Effector memory CD8-positive, alpha-beta T cell (primary cell): Measurements from ENCODE around the gene SENP5.
A peak's percentile ranks its signal among the peaks of the same experiment; 100 is the strongest.
"Not testable (repeated sequence)": the region's sequence is repeated elsewhere in the genome, so short reads cannot be mapped to it uniquely, and the experiment has no call there.

Experiments used
- ATAC-seq: fragments of 150-1000 bp; cut with Tn5 transposase; replicated peaks from 2 replicates; pipeline ENCODE4 v1.10.0; 2021; ENCODE audit warnings: mild to moderate bottlenecking, moderate library complexity
- DNase-seq, 3 experiments: peaks; one replicate each; pipeline ENCODE4 v3.0.0; 2021
- H3K27ac Mint-ChIP-seq, 2 donors: one replicate each; pipeline ENCODE4 v1.8.0; 2022; ENCODE audit warnings: mild to moderate bottlenecking in 2 of 2, mixed read lengths in 2 of 2, moderate library complexity in 2 of 2
- H3K27me3 Mint-ChIP-seq, 2 donors: one replicate each; pipeline ENCODE4 v1.8.0; 2022; ENCODE audit warnings: mixed read lengths in 2 of 2
- H3K36me3 Mint-ChIP-seq: one replicate; pipeline ENCODE4 v1.8.0; 2022; ENCODE audit warnings: mild to moderate bottlenecking, moderate library complexity, mixed read lengths; ENCODE audit not compliant: insufficient read depth
- H3K4me1 Mint-ChIP-seq, 2 donors: one replicate each; pipeline ENCODE4 v1.8.0; 2022; ENCODE audit warnings: low read depth in 2 of 2, mixed read lengths in 2 of 2
- H3K4me3 Mint-ChIP-seq, 2 donors: one replicate each; pipeline ENCODE4 v1.8.0; 2022; ENCODE audit warnings: mild to moderate bottlenecking in 2 of 2, mixed read lengths in 2 of 2, moderate library complexity in 2 of 2
- H3K9me3 Mint-ChIP-seq, 2 donors: one replicate each; pipeline ENCODE4 v1.8.0; 2022; ENCODE audit warnings: mixed read lengths in 2 of 2
- total RNA-seq, 9 experiments: gene quantifications; one replicate each; lab custom pipeline; 2026; lab: John Stamatoyannopoulos, UW

Gene SENP5
- total RNA-seq = 104 to 151 (median 131) reads per million in 9 experiments

GRCh38 chr3:196867507-196868296, at the start of gene SENP5:
Gene SENP5, plus strand, starts transcription at chr3:196867920. Its CDS starts 17,262 bp downstream, at chr3:196885182.
- H3K36me3 Mint-ChIP-seq = peaks cover 25% of the 10 kb centered on the region
- H3K4me3 Mint-ChIP-seq = peak within 1 kb of the TSS; percentile 90 to 98
- ATAC-seq (peak; percentile 95), DNase-seq (peak; percentile 80 to 85 (median 81))
- H3K9me3 Mint-ChIP-seq = no peaks in the 10 kb centered on the region
- peaks cover 6 to 16% of the 10 kb centered on the region in 2 donors for H3K4me1 Mint-ChIP-seq
- H3K27ac Mint-ChIP-seq = peak within 1 kb of the TSS; percentile 94 to 99
- H3K27me3 Mint-ChIP-seq = no peaks in the 10 kb centered on the region

GRCh38 chr3:196821806-196822355, 45.8 kb upstream of the SENP5 start:
- Mint-ChIP-seq H3K27ac (peak overlapping the region in 1 of 2 donors; percentile 70), H3K4me3 (no peak overlapping the region), H3K4me1 (no peaks in the 10 kb centered on the region), H3K9me3 (no peaks in the 10 kb centered on the region), H3K27me3 (no peaks in the 10 kb centered on the region), H3K36me3 (peaks cover 83% of the 10 kb centered on the region)
- ATAC-seq = no peak
- DNase-seq = no peak

DNA sequence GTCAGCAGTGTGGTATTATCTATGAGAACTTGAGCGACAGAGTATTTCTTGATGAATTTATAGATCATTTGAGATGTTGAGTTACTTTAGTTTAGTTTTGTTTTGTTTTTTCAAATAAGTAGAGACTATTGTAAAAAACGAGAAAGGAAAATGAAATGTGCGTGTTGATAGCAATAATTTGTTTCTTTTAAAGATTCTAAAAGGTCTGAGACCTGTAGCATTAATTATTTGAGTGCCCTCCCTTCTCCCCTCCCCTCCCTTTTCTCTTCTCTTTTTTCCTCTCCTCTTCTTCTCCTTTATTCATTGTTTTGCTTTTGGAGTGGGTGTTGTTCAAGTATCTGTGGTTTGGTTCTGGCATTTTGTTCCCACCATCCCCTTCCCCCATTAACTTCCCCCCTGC, 38.1 kb upstream of the SENP5 start:
- H3K4me1 Mint-ChIP-seq, DNase-seq, H3K9me3 Mint-ChIP-seq, H3K27me3 Mint-ChIP-seq, ATAC-seq, H3K4me3 Mint-ChIP-seq: not testable (repeated sequence)
- H3K27ac Mint-ChIP-seq = peak overlapping the region in 1 of 2 donors; percentile 62
- peaks cover 57% of the 10 kb centered on the region for H3K36me3 Mint-ChIP-seq

DNA sequence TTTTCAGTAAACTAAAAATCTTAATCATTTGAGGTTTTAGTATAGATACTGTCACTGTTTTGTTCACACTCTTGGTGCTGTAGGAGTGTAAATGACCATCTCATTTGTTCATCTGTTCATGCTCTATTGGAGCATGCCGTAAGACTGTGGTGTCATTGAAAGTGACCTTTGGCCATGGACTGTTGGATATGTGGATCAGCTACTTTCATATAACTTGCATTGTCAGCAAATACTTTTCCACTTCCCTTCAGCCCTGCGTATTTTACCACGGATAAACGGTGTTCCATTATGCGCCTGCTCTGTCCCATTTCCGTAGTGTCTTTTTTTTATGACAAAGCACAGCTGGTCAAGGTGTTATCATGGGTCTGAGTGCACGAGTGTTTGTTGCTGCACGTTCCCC, 32.6 kb upstream of the SENP5 start:
- H3K4me3 Mint-ChIP-seq = no peak overlapping the region
- H3K27ac Mint-ChIP-seq = no peak overlapping the region
- no peak for ATAC-seq
- peaks cover 19% of the 10 kb centered on the region for H3K36me3 Mint-ChIP-seq
- H3K27me3 Mint-ChIP-seq = no peaks in the 10 kb centered on the region
- no peaks in the 10 kb centered on the region for H3K9me3 Mint-ChIP-seq
- no peak for DNase-seq
- peaks cover 0 to 3% of the 10 kb centered on the region in 2 donors for H3K4me1 Mint-ChIP-seq

GRCh38 chr3:196836626-196837025, 31.1 kb upstream of the SENP5 start:
- DNase-seq, H3K4me3 Mint-ChIP-seq, H3K27me3 Mint-ChIP-seq, ATAC-seq, H3K9me3 Mint-ChIP-seq, H3K4me1 Mint-ChIP-seq: not testable (repeated sequence)
- Mint-ChIP-seq H3K36me3 (peaks cover 16% of the 10 kb centered on the region), H3K27ac (peak overlapping the region in 1 of 2 donors; percentile 23)

DNA sequence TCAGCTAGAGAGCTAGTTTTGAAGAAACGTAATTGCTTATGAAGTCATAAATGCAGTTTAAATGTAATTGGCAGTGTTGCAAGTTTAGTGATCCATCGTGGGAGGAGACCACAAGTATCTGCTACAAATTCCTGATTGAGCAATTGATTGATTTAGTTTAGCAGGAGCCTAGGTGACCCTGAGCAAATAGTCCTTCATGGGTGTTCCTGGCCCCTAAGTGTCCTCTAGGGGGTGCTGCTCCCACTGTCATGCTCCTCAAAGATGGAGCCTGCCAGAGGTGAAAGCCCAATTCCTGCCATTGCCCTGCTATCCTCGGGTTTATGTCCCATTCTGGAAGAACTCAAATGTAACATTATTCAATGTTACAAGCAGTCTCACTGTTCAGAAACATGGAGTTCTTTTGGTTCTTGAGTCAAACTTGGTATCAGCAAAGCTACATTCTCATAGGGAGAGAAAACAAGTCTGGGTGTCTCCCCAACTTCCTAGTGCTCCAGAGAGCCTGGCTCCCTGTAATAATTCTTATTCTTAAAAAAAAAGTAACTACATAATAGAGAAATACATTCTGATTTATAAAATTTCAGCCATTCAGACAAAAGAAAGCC, 29.8 kb upstream of the SENP5 start:
- peak; percentile 65 to 69 (median 66) for DNase-seq
- no peaks in the 10 kb centered on the region for H3K27me3 Mint-ChIP-seq
- no peaks in the 10 kb centered on the region for H3K9me3 Mint-ChIP-seq
- peaks cover 0 to 3% of the 10 kb centered on the region in 2 donors for H3K4me1 Mint-ChIP-seq
- no peak overlapping the region for H3K4me3 Mint-ChIP-seq
- no peak overlapping the region for H3K27ac Mint-ChIP-seq
- peaks cover 8% of the 10 kb centered on the region for H3K36me3 Mint-ChIP-seq
- peak; percentile 88 for ATAC-seq

- ATAC-seq, H3K36me3 Mint-ChIP-seq, H3K9me3 Mint-ChIP-seq, H3K4me1 Mint-ChIP-seq, H3K27me3 Mint-ChIP-seq, DNase-seq, H3K4me3 Mint-ChIP-seq, H3K27ac Mint-ChIP-seq: not testable (repeated sequence)
Observed at GRCh38 chr3:196839351-196839750, 28.4 kb upstream of the SENP5 start.

GRCh38 chr3:196842567-196843434, 24.9 kb upstream of the SENP5 start:
- Mint-ChIP-seq H3K9me3 (no peaks in the 10 kb centered on the region), H3K4me1 (peaks cover 0 to under 1% of the 10 kb centered on the region in 2 donors), H3K4me3 (no peak overlapping the region), H3K27ac (no peak overlapping the region), H3K27me3 (no peaks in the 10 kb centered on the region), H3K36me3 (peaks cover 9% of the 10 kb centered on the region)
- DNase-seq (no peak), ATAC-seq (no peak)

GRCh38 chr3:196843435-196844110, 24.1 kb upstream of the SENP5 start:
- H3K36me3 Mint-ChIP-seq = peaks cover 9% of the 10 kb centered on the region
- no peak overlapping the region for H3K27ac Mint-ChIP-seq
- no peak overlapping the region for H3K4me3 Mint-ChIP-seq
- H3K4me1 Mint-ChIP-seq = no peaks in the 10 kb centered on the region
- DNase-seq = no peak
- ATAC-seq = no peak
- no peaks in the 10 kb centered on the region for H3K27me3 Mint-ChIP-seq
- no peaks in the 10 kb centered on the region for H3K9me3 Mint-ChIP-seq

DNA sequence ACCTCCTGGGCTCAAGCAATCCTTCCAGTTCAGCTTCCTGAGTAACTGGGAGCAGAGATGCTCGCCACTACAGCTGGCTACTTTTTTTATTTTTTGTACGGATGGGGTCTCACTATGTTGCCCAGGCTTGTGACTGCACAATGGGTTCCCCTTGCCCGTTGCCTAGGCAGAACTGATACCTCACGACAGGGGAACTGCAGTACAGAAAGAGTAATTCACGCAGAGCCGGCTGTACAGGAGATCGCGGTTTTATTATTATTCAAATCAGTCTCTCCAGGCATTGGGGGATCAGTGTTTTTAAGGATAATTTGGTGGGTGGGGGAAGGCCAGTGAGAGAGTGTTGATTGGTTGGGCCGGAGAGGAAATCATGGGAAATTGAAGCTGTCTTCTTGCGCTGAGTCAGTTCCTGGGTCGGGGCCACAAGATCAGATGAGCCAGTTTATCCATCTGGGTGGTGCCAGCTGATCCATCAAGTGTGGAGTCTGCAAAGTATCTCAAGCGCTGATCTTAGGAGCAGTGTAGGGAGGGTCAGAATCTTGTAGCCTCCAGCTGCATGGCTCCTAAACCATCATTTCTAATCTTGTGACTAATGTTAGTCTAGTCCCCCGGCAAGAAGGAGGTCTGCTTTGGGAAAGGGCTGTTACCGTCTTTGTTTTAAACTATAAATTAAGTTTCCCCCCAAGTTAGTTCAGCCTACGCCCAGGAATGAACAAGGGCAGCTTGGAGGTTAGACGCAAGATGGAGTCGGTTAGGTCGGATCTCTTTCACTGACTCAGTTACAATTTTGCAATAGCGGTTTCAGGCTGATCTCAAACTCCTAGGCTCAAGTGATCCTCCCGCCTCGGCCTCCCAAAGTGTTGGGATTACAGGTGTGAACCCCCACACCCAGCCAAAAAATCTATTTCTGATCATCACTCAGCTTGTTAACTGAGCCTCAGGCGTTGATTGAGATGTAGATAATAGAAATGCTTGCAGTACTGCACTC, 23.2 kb upstream of the SENP5 start:
- H3K36me3 Mint-ChIP-seq, DNase-seq, ATAC-seq, H3K4me3 Mint-ChIP-seq, H3K27ac Mint-ChIP-seq, H3K4me1 Mint-ChIP-seq, H3K27me3 Mint-ChIP-seq, H3K9me3 Mint-ChIP-seq: not testable (repeated sequence)

GRCh38 chr3:196848375-196848774, 19.3 kb upstream of the SENP5 start:
- not testable (repeated sequence) for H3K4me1 Mint-ChIP-seq, H3K4me3 Mint-ChIP-seq, H3K36me3 Mint-ChIP-seq, DNase-seq, H3K9me3 Mint-ChIP-seq, H3K27ac Mint-ChIP-seq, ATAC-seq
- H3K27me3 Mint-ChIP-seq = peaks cover 16 to 30% of the 10 kb centered on the region in 2 donors

DNA sequence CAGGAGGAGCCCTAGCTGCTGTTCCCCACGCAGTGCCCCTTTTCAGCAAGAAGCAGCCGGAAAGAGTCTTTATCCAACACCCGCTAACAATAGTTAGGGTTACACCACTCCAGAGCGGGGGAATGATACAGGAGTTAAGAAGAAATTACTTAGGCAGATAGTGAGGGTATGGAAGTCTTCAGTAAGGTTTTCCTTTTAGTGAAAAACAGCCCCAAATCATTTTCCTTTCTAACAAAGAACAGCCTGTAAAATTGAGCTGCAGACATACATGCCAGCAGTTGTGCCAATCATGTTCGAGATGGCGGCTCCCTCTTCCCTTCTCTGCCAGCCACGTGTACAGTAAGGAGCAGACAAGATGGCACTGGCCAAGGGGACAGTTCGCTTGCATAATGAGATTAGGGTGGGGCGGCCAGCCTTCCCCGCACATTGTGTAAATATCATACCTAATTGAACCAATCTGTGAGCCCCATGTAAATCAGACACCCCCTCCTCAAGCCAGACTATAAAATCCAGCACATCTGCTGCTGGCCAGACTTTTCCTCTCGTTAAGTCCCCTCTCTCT, 18.5 kb upstream of the SENP5 start:
- no peak overlapping the region for H3K4me3 Mint-ChIP-seq
- peaks cover 3% of the 10 kb centered on the region for H3K36me3 Mint-ChIP-seq
- no peak for DNase-seq
- H3K4me1 Mint-ChIP-seq = no peaks in the 10 kb centered on the region
- no peak for ATAC-seq
- no peak overlapping the region for H3K27ac Mint-ChIP-seq
- H3K9me3 Mint-ChIP-seq = no peaks in the 10 kb centered on the region
- H3K27me3 Mint-ChIP-seq = peaks cover 16 to 30% of the 10 kb centered on the region in 2 donors
